Left lung (tissue), 10 donors: ENCODE data around the gene ZNF606. TPM values are rescaled to one million over a fixed set of nuclear protein-coding genes. Genes with fewer than 3 reads are reported as not detected.

Source experiments
- ATAC-seq: fragments of 200-7000 bp; cut with Tn5 transposase; one replicate; pipeline ENCODE4 v1.9.1; 2020; ENCODE audit warnings: moderate library complexity
- DNase-seq, 4 donors: peaks; one replicate each; pipeline ENCODE4 v3.0.0-alpha.2; 2013 to 2020
- H3K27ac ChIP-seq, 2 donors: fragments of 200-600 bp; sonication (generic) in 1 of 2; one replicate each; pipeline versions ENCODE4 v1.5.0 to v1.8.0; 2020 to 2021
- H3K27me3 ChIP-seq, 2 donors: fragments of 200-600 bp; sonication (generic) in 1 of 2; one replicate each; pipeline versions ENCODE4 v1.5.0 to v1.8.0; 2020 to 2021
- H3K36me3 ChIP-seq, 2 donors: fragments of 200-600 bp; sonication (generic) in 1 of 2; one replicate each; pipeline versions ENCODE4 v1.5.0 to v1.8.0; 2020 to 2021
- H3K4me1 ChIP-seq, 2 donors: fragments of 200-600 bp; one replicate each; pipeline ENCODE4 v1.8.0; 2021
- H3K4me3 ChIP-seq, 2 donors: fragments of 200-600 bp; sonication (generic) in 1 of 2; one replicate each; pipeline versions ENCODE4 v1.5.0 to v1.8.0; 2020 to 2021; ENCODE audit warnings: mild to moderate bottlenecking in 1 of 2
- H3K9me3 ChIP-seq, 2 donors: fragments of 200-600 bp; sonication (generic) in 1 of 2; one replicate each; pipeline versions ENCODE4 v1.5.0 to v1.8.0; 2020 to 2021
- intact Hi-C, 2 donors: fragments of 100-400 bp; cut with DNase I; formaldehyde crosslinking; loops; one replicate each; pipeline versions ENCODE4 v1.11.2 to v1.14.2; 2022
- polyA plus RNA-seq, 6 donors: library from polyadenylated mRNA; unstranded; fragments of 120-200 nt; gene quantifications; one replicate each; pipeline ENCODE4 v1.2.1, GENCODE V29; 2013; ENCODE audit not compliant: insufficient read length in 6 of 6
- total RNA-seq, 2 donors: library from RNA; stranded (reverse); fragmentation: NEBNext Ultra II Directional; extraction: Animal tissue kit (Norgen Biotek cat#: 25700); gene quantifications; one replicate each; pipeline ENCODE4 v1.2.1, GENCODE V29; 2021
- TF ChIP-seq, protein P1 (sequence below), 2 donors: fragments of 200-600 bp; sonication (generic) in 1 of 2; IDR thresholded peaks; one replicate each; pipeline versions ENCODE4 v1.5.0 to v1.8.0; 2021; ENCODE audit warnings: antibody characterized with exemption in 2 of 2
- donor health status: DM: no; HTN: yes; CAD: no.
- donor health status: DM: no; HTN: no; CAD: no.

ZNF606 gene
- total and polyA plus RNA-seq, 8 donors: 11.4 to 34.6 (median 30.0) TPM

DNA sequence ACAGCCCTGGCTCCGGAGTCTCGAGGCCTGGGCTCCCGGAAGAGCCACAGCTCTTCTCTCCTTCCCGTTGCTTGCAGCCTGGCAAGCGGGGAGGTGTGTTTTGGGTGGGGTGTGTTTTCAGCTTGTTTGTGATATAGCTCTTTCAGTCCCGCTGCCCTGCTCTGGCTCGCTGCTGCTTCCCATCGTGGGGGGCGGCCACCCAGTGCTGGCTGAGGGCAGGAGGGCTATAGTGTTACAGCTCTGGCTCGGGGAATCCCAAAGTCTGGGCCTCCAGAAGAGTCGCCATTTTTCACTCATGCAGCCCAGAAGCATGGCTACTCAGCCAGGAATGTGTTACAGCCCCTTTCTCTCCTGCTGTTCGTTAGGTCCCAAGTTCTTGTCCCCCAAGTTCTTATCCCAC lies 52.9 kb downstream of the ZNF606 start:
- Histone ChIP-seq H3K4me3 (no peak overlapping the region), H3K9me3 (peaks cover 0 to 85% of the 10 kb centered on the region in 2 donors), H3K27ac (no peak overlapping the region), H3K36me3 (peaks cover 0 to 6% of the 10 kb centered on the region in 2 donors), H3K27me3 (no peaks in the 10 kb centered on the region), H3K4me1 (peaks cover 0 to 7% of the 10 kb centered on the region in 2 donors)
- TF ChIP-seq, protein P1, sequence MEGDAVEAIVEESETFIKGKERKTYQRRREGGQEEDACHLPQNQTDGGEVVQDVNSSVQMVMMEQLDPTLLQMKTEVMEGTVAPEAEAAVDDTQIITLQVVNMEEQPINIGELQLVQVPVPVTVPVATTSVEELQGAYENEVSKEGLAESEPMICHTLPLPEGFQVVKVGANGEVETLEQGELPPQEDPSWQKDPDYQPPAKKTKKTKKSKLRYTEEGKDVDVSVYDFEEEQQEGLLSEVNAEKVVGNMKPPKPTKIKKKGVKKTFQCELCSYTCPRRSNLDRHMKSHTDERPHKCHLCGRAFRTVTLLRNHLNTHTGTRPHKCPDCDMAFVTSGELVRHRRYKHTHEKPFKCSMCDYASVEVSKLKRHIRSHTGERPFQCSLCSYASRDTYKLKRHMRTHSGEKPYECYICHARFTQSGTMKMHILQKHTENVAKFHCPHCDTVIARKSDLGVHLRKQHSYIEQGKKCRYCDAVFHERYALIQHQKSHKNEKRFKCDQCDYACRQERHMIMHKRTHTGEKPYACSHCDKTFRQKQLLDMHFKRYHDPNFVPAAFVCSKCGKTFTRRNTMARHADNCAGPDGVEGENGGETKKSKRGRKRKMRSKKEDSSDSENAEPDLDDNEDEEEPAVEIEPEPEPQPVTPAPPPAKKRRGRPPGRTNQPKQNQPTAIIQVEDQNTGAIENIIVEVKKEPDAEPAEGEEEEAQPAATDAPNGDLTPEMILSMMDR (IDR thresholded peaks at IDR 0.05): no peak
- DNase-seq: no peak
- intact Hi-C loops: no loop called here
- ATAC-seq: no peak

DNA sequence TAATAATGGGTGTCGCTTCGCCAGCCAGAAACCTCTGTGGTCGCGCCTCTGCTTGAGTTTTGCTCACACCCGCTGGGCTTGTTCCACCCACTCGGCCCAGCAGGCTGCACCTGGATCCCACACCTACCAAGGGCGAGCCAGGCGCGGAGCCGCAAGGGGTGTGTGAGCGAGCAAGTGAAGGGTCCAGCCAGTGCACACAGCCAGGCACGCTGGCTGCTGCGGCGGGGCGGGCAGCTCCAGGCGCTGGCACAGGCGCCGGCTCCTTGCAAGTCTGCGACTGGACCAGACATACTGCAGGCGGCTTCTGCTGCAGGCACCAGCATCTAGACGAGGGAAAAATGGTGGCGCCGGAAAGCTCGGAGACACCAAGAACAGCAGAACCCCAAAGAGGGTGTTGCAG lies 53.3 kb downstream of the ZNF606 start:
- Histone ChIP-seq H3K4me1 (peaks cover 0 to 7% of the 10 kb centered on the region in 2 donors), H3K4me3 (no peak overlapping the region), H3K9me3 (peaks cover 0 to 85% of the 10 kb centered on the region in 2 donors), H3K36me3 (peaks cover 0 to 10% of the 10 kb centered on the region in 2 donors), H3K27me3 (no peaks in the 10 kb centered on the region), H3K27ac (no peak overlapping the region)
- TF ChIP-seq, protein P1 (IDR thresholded peaks at IDR 0.05): no peak
- DNase-seq (no peak), ATAC-seq (no peak)
- intact Hi-C loops: no loop called here

DNA sequence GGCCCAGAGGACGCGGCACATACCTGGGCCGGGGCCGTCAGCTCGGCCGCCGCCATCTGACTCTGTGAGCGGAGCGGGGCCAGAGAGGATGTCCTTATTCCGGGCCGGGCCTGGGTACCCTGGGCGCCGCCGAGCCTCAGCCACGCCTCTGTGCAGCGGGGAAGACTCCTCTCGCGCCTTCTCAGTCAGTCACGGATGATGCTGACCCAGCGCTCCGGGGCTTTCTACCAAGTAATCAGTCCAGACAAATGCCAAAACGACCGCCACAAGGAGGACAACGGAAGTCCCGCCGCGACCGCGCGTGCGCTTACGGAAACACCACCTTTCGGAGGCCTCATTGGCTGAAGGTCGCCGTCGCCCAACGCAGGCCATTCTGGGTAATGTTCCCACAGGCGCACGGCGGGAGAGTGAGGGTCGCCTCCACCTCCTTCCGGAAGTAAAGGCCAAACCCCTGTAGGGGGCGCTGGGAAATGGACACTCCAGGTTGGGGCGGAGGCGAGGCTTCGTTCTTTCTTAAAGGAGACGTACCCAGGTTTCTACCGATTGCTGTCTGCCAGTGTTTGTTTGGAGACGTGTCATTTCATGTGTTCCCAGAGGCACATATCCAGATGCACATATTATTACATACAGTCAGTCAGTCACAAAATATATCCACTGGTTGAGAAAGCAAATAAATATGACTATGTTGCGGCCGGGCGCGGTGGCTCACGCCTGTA lies 55.0 kb downstream of the ZNF606 start, which contains the start of gene ZNF256:
ZNF256 (minus strand) TSS at position 288 of the 716 bp plus-strand sequence; CDS start at position 56, 232 bp downstream.
- peaks cover 0 to 7% of the 10 kb centered on the region in 2 donors for H3K4me1 ChIP-seq
- intact Hi-C loops: no loop called here
- no peaks in the 10 kb centered on the region for H3K27me3 ChIP-seq
- peaks cover 0 to 85% of the 10 kb centered on the region in 2 donors for H3K9me3 ChIP-seq
- H3K36me3 ChIP-seq: peaks cover 0 to 28% of the 10 kb centered on the region in 2 donors
- DNase-seq (peak; percentile 94 to 98 (median 94)), ATAC-seq (peak; percentile 99)
- H3K4me3 ChIP-seq: peak within 1 kb of the TSS; percentile 59 to 99
- H3K27ac ChIP-seq: peak within 1 kb of the TSS in 1 of 2 donors; percentile 45
- TF ChIP-seq, protein P1 (IDR thresholded peaks at IDR 0.05): peak; percentile 47 to 71

DNA sequence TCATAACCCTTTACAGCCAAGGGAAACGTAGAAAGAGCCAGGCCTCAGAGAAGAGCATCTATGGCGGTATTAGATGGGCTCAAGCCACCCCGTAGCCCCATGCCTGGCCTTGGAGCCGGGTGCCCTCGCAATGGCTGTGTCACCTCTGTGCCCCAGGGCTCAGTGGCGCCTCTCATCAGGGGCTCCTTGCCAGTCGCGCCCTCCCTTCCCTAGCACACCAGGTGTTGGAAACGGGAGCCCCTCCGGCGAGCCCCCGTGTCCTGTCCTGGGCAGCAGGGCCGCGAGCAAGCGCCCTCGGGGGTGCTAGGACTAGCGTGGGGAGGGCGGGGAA lies 55.6 kb downstream of the ZNF606 start:
- Histone ChIP-seq H3K4me1 (peaks cover 0 to 7% of the 10 kb centered on the region in 2 donors), H3K27ac (peak overlapping the region in 1 of 2 donors; percentile 45), H3K27me3 (no peaks in the 10 kb centered on the region), H3K4me3 (peak overlapping the region; percentile 59 to 99), H3K9me3 (peaks cover 0 to 85% of the 10 kb centered on the region in 2 donors), H3K36me3 (peaks cover 0 to 33% of the 10 kb centered on the region in 2 donors)
- DNase-seq: peak in 1 of 4 donors; percentile 32
- TF ChIP-seq, protein P1 (IDR thresholded peaks at IDR 0.05): no peak
- ATAC-seq: no peak
- intact Hi-C loops: no loop called here

DNA sequence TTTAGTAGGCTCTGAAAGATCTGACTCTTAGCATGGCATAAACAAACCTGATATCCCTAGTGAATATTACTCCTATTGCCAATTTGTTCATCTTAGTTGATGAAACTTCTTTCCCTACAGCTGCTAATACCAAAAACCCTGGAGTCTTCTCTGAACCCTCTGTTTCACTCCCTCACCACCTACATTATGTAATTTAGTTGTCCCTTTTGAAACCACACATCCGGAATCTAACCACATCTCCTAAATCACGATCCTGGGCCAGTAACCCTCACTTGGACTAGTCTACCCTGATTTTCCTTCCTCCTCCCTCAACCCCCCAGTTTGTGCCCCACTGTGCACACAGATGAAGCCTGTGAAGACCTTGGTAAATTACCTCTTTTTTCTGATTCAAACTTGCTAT lies 56.3 kb downstream of the ZNF606 start:
- Histone ChIP-seq H3K27ac (no peak overlapping the region), H3K27me3 (no peaks in the 10 kb centered on the region), H3K4me3 (peak overlapping the region in 1 of 2 donors; percentile 59), H3K9me3 (peaks cover 0 to 85% of the 10 kb centered on the region in 2 donors), H3K36me3 (peaks cover 0 to 40% of the 10 kb centered on the region in 2 donors), H3K4me1 (peaks cover 0 to 7% of the 10 kb centered on the region in 2 donors)
- TF ChIP-seq, protein P1 (IDR thresholded peaks at IDR 0.05): no peak
- intact Hi-C loops: no loop called here
- DNase-seq (no peak), ATAC-seq (no peak)
